GM12891 (cell line): ENCODE data around the gene NDUFAF8.

Experiments
- POLR2A ChIP-seq: IDR thresholded peaks from 2 replicates; pipeline ENCODE4 v1.6.1; 2011; ENCODE audit warnings: low read depth, low read length, control low read depth
- POLR2AphosphoS5 ChIP-seq: IDR thresholded peaks from 2 replicates; pipeline ENCODE4 v1.6.1; 2011; ENCODE audit warnings: low read depth, low read length, control low read depth
- TAF1 ChIP-seq: IDR thresholded peaks from 2 replicates; pipeline ENCODE4 v1.6.1; 2011; ENCODE audit warnings: low read depth, low read length, control low read depth

- TF ChIP-seq POLR2A (no peak; the same call in 1 of the 2 replicates), POLR2AphosphoS5 (0 out of 2 replicates have a peak, but pooled peaks have one; percentile 46), TAF1 (no peak)
These were observed 5.4 kb downstream of the NDUFAF8 start for GRCh38 chr17:81244358-81245023.
